Skeletal muscle tissue (tissue), 4 donors: ENCODE results near the gene NUDT14. TPM values are rescaled to one million over a fixed set of nuclear protein-coding genes. Genes with fewer than 3 reads are reported as not detected.

Experiments
- H3K27ac ChIP-seq: one replicate; pipeline ENCODE4 v1.7.0; 2013; ENCODE audit warnings: mild to moderate bottlenecking, low read depth, low read length, inconsistent platforms
- H3K27me3 ChIP-seq, 3 donors: one replicate each; pipeline ENCODE4 v1.7.0; 2013; ENCODE audit warnings: low read length in 3 of 3; ENCODE audit not compliant: control insufficient read depth in 3 of 3, insufficient read depth in 3 of 3
- H3K36me3 ChIP-seq, 3 donors: one replicate each; pipeline ENCODE4 v1.7.0; 2013; ENCODE audit warnings: low read length in 3 of 3; ENCODE audit not compliant: control insufficient read depth in 3 of 3, insufficient read depth in 3 of 3
- H3K4me1 ChIP-seq, 3 donors: one replicate each; pipeline ENCODE4 v1.7.0; 2013; ENCODE audit warnings: low read length in 3 of 3, mild to moderate bottlenecking in 3 of 3; ENCODE audit not compliant: control insufficient read depth in 3 of 3, insufficient read depth in 3 of 3
- H3K4me3 ChIP-seq, 3 donors: one replicate each; pipeline ENCODE4 v1.7.0; 2013; ENCODE audit warnings: low read length in 3 of 3
- H3K9ac ChIP-seq, 3 donors: one replicate each; pipeline ENCODE4 v1.7.0; 2013; ENCODE audit warnings: low read length in 3 of 3, mild to moderate bottlenecking in 3 of 3, moderate library complexity in 2 of 3, low read depth in 1 of 3
- H3K9me3 ChIP-seq, 3 donors: one replicate each; pipeline ENCODE4 v1.7.0; 2013; ENCODE audit warnings: low read length in 3 of 3; ENCODE audit not compliant: control insufficient read depth in 3 of 3
- total RNA-seq: library from RNA; depleted of rRNA; stranded (reverse); fragments of >200 nt; gene quantifications from one replicate; pipeline ENCODE4 v1.2.3, GENCODE V29; 2014
- donor health status: Osteomylitis.

Gene NUDT14
- total RNA-seq, 1 donor from 2014 or later = 17.2 TPM

DNA sequence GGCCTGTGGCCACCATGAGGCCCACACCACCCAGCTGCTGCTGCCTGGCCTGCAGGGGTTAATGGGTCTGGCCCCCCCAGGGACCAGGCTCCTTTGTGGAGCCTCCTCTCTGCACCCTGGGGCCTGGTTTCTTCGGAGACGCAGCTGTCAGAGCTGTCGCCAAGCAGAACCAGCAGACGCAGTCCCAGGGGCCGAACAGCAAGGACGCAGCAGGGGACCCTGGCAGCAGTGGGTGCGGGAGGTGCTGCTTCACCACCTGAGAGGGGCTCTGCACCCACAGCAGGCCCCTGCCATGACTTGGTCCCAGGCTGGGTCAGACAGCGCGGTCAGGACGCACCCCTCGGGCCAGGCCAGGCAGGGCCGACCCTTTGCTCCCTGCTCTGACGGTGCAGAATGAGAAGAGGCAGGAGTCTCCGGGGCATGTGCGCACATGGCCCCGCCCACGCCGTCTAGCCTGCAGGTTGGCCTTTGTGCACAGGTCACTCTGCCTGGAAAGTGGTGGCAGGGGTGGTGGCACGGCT is 43.0 kb downstream of the NUDT14 start:
- Histone ChIP-seq H3K27ac (no peak overlapping the region), H3K27me3 (no peaks in the 10 kb centered on the region), H3K9ac (no peak overlapping the region), H3K9me3 (peaks cover 1 to 5% (median 3%) of the 10 kb centered on the region in 3 donors), H3K36me3 (peaks cover 17 to 21% (median 20%) of the 10 kb centered on the region in 3 donors), H3K4me1 (no peaks in the 10 kb centered on the region), H3K4me3 (no peak overlapping the region)

DNA sequence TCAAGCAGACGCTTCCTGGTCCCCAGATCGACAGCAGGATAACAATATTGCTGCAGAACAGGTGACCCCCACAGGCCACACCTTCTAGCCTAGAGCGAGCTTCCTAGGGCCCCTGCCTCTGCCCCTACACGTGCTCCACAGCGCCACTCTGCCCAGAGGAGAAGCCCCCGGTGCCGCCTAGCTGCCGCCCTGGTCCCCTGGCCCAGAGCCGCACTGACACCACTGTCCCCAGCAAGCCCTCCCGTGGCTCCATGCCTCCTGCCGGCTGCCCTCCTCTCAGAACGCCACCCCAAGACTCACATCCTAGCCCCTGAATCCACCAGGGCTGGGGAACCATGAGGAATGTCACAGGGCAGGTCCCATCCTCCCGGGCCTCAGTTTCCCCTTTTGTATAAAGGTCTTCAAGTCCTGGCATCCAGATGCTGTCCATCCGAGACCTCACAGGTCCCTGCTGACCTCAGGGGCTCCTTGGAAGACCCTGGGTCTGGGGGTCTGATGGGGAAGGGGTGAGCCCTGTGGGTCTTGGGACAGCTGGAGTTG is 43.6 kb downstream of the NUDT14 start:
- no peak overlapping the region for H3K4me3 ChIP-seq
- no peaks in the 10 kb centered on the region for H3K27me3 ChIP-seq
- H3K9ac ChIP-seq = no peak overlapping the region
- peaks cover 1 to 5% (median 3%) of the 10 kb centered on the region in 3 donors for H3K9me3 ChIP-seq
- peaks cover 17 to 21% (median 19%) of the 10 kb centered on the region in 3 donors for H3K36me3 ChIP-seq
- no peaks in the 10 kb centered on the region for H3K4me1 ChIP-seq
- H3K27ac ChIP-seq = no peak overlapping the region

DNA sequence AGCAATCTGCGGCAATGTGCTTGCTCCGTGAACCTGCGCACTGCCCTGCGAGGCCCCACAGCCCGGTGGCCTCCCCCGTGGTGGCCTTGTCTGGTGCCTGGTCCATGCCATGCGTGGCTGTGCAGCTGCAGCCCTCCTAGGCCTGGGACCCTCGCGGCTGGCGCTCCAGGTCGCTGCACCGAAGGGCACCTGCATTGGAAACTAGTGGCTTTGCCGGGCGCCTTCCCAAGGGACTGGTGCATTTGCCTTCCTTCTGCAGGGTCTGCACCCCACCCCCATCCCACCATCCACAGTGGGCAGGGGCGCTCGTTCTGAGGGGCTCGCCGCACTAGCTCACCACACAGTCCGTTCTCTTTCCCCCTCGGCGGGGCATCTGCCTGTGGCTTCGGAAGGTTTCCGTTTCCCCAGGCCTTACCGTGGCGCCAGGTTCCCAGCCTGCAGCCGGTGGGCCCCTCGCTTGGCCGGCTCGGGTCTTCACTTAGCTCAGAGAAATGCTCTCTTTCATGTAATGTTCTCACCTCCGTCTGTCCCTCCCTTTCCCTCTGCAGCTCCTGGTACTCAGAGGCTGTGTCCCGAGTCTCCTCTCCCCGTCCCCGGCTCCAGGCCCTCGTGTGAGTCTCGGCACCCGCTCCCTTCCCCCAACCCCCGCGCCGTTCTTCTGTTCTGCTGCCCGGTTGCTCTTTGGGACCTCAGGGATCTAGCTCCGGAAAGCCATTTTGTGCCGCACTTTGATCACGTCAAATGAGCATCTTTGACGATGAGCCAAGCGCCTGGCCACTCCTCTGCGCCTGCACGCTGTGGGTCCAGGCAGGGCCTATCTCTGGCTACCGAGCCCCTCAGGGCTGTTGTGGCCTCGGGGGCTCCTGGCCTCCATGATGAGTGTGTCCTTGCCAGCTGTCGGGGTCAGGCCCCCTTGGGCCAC is 44.5 kb downstream of the NUDT14 start:
- Histone ChIP-seq H3K9me3 (peaks cover 1 to 5% (median 3%) of the 10 kb centered on the region in 3 donors), H3K4me1 (no peaks in the 10 kb centered on the region), H3K4me3 (no peak overlapping the region), H3K9ac (no peak overlapping the region), H3K27ac (no peak overlapping the region), H3K36me3 (peaks cover 13 to 15% (median 15%) of the 10 kb centered on the region in 3 donors), H3K27me3 (no peaks in the 10 kb centered on the region)

DNA sequence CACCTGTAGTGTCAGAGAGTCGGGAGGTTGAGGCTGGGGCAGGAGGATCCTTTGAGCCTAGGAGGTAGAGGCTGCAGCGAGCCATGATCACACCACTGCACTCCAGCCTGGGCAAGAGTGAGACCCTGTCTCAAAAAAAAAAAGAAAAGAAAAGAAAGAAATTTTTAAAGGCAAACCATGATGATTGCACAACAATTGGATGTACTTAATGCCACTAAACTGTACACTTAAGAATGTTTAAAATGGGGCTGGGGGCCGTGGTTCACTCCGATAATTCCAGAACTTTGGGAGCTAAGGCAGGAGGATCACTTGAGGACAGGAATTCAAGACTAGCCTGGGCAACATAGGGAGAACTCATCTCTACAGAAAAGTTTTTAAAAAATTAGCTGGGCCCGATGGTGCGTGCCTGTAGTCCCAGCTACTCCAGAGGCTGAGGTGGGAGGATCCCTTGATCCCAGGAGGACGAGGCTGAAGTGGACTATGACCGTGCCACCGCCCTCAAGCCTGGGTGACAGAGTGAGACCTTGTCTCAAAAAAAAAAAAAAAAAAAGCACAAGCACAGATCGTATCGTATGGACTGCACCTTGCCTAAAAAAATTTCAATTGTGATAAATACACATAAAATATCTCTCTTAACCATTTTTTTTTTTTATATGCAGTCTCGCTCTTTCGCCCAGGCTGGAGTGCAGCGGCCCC is 45.3 kb downstream of the NUDT14 start:
- H3K27ac ChIP-seq = no peak overlapping the region
- no peaks in the 10 kb centered on the region for H3K4me1 ChIP-seq
- no peak overlapping the region for H3K9ac ChIP-seq
- H3K4me3 ChIP-seq = no peak overlapping the region
- H3K9me3 ChIP-seq = peaks cover 1 to 6% (median 5%) of the 10 kb centered on the region in 3 donors
- H3K36me3 ChIP-seq = peaks cover 8 to 10% (median 9%) of the 10 kb centered on the region in 3 donors
- H3K27me3 ChIP-seq = no peaks in the 10 kb centered on the region

DNA sequence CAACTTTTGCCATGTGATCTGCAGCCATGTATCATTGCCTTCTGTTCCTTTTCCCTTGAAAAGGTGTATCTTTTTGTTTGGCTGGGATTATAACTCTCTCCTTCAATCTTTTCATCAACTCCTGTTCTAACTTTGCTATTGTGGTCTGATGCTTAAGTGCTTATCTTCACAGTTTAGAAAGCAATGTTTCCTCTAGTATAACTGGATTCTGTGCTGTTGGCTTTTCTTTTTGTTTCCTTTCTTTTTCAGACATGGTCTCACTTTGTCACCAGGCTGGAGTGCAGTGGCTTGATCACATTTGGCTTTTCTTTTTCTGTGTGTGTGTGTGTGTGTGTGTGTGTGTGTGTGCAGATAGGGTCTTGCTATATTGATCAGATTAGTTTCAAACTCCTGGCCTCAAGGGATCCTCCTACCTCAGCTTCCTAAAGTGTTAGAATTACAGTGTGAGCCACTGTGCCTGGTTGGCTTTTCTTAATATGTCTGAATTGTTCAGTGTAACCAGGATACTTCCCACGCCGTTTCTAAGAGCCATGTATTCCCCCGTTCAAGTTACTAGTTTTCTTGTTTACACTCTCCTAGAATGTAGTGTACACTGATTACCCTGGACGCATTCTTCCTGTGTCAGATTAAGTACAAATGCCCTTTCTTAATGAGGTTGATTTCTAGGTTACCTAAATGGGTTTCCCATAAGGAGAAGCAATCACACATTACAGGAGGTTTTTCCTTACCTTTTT is 48.0 kb downstream of the NUDT14 start:
- Histone ChIP-seq H3K9me3 (peaks cover 0 to 3% (median 0%) of the 10 kb centered on the region in 3 donors), H3K27me3 (peaks cover 0 to 4% (median 0%) of the 10 kb centered on the region in 3 donors), H3K36me3 (no peaks in the 10 kb centered on the region), H3K4me3 (no peak overlapping the region), H3K9ac (no peak overlapping the region), H3K4me1 (no peaks in the 10 kb centered on the region), H3K27ac (no peak overlapping the region)

DNA sequence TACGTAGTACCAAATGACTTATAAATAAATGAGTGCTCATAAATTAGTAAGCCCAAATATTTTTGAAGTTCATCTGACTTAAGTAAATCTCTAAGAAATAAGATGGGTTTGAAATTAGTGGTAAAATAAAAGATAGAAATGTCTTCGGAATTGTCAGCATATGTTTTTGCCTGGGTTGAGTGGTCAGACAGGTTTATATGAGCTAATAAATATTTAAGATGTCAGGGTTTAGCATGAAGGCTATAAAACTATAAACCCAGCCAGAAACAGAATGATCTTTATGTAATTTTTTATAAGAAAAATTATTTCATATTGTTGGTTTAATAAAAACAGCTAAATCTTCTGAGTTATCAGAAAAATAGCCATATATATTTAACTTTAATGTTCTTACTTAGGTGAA is 49.9 kb downstream of the NUDT14 start:
- no peak overlapping the region for H3K27ac ChIP-seq
- H3K9me3 ChIP-seq = peaks cover 0 to 3% (median 0%) of the 10 kb centered on the region in 3 donors
- H3K9ac ChIP-seq = no peak overlapping the region
- H3K4me1 ChIP-seq = no peaks in the 10 kb centered on the region
- no peaks in the 10 kb centered on the region for H3K36me3 ChIP-seq
- no peak overlapping the region for H3K4me3 ChIP-seq
- peaks cover 6 to 8% (median 8%) of the 10 kb centered on the region in 3 donors for H3K27me3 ChIP-seq

DNA sequence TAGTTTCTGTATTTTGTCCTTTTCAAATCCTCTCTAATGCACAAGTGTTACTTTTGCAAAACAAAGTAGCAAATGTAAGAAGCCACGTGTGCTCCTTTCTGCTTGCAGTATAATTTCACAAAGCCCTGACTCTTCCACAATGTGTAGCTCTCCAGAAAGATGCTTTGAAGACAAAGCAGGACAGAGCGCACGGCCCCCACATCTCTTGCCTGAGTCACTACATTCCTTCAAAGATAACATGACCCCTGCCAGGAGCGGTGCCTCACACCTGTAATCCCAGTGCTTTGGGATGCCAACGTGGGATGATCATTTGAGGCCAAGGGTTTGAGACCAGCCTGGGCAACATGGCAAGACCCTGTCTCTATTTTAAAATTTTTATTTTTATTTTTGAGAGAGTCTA is 53.1 kb downstream of the NUDT14 start:
- Histone ChIP-seq H3K36me3 (no peaks in the 10 kb centered on the region), H3K9ac (no peak overlapping the region), H3K9me3 (peaks cover 0 to 3% (median 0%) of the 10 kb centered on the region in 3 donors), H3K4me3 (no peak overlapping the region), H3K27me3 (peaks cover 21 to 24% (median 23%) of the 10 kb centered on the region in 3 donors), H3K4me1 (no peaks in the 10 kb centered on the region), H3K27ac (no peak overlapping the region)

DNA sequence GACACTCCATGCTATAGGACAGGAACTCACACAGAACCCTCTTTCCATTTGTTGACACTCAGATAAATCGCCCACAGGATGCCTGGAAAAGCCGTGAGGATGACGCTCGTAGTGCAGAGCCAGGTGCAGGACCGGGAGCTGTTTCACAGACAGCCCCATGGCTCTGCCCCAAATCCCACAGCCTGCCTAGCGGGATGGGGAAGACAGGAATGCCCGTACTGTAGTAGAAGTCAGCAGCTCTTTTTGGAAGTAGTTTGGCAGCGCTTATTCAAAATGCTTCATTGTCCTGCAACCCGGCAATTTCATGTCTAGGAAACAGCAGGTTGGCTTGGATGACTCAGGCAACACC is 54.2 kb downstream of the NUDT14 start:
- Histone ChIP-seq H3K9ac (no peak overlapping the region), H3K9me3 (peaks cover 3 to 11% (median 3%) of the 10 kb centered on the region in 3 donors), H3K4me3 (no peak overlapping the region), H3K27ac (no peak overlapping the region), H3K36me3 (no peaks in the 10 kb centered on the region), H3K27me3 (peaks cover 21 to 24% (median 23%) of the 10 kb centered on the region in 3 donors), H3K4me1 (no peaks in the 10 kb centered on the region)

DNA sequence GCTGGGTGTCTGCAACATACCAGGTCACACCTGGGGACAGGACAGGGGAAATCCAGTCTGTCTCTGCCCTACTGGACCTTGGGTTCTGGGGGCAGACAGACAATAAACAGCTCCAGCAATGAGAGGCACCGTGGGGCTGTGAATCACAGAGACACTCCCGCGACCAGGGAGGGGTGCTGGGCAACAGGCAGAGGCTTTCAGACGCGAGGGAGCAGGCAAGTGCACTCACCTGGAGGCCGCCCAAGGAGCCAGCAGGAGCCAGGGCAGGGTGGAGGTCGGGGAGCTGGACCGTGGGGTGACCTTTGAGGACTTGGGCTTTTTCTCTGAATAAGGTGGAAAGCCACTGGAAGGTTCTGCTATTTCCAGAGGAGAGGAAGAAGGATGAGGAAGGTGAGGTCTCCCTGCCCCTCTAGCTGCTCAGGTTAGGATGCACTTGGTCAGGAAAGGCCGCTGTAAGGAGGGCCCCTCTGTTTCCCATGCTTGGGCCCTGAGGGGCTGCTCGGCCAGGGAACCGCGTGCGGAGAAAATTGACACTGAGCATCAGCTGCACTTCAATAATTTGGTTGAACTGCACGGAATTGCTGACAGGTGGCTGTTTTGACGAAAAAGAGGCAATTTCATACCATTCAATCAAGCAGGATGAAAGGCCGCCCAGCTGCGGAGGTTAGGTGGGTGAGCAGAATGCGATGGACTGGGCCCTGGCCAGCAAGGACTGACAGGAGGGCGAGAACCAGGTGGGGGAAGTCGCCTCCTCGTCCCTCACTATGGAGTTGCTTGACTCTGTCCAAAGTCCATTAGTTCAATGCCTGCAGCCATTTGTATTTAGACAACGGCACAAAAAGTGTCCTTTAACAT is 54.8 kb downstream of the NUDT14 start:
- H3K9me3 ChIP-seq = peaks cover 5 to 13% (median 7%) of the 10 kb centered on the region in 3 donors
- no peaks in the 10 kb centered on the region for H3K36me3 ChIP-seq
- H3K4me3 ChIP-seq = no peak overlapping the region
- H3K9ac ChIP-seq = no peak overlapping the region
- no peak overlapping the region for H3K27ac ChIP-seq
- H3K27me3 ChIP-seq = peaks cover 21 to 24% (median 23%) of the 10 kb centered on the region in 3 donors
- H3K4me1 ChIP-seq = no peaks in the 10 kb centered on the region
